NCI-H774 (cell line): ENCODE results near the gene GRIA2.
A peak's percentile ranks its signal among the peaks of the same experiment; 100 is the strongest.
"Not testable (repeated sequence)": the region's sequence is repeated elsewhere in the genome, so short reads cannot be mapped to it uniquely, and the experiment has no call there.

Source experiments
- DNase-seq: peaks from one replicate; lab custom pipeline; 2025; lab: John Stamatoyannopoulos, UW

The GRIA2 gene

GRCh38 chr4:157220371-157220881, at the start of gene GRIA2:
Gene GRIA2 (plus strand): TSS chr4:157220728. CDS start chr4:157221043, 315 bp downstream.
- DNase-seq = peak; percentile 49

DNA sequence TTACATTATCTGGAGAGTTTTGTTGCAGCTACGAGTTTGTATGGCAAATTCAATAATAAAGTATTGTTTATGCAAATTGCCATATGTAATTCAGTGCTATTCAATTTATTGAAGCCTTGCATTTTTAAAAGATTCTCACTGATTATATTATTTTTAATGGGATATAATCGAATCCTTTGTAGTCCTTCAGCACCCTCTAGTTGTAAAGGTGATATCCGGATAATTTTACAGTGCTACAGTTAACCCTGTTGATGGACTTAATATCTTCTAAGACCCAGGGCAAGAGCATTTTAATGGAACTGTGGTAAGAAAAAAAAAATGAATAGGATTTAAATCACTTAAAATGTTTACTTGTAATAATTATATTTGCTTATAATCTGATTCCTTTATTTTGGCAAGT, 48.5 kb upstream of the GRIA2 start:
- DNase-seq = no peak

DNA sequence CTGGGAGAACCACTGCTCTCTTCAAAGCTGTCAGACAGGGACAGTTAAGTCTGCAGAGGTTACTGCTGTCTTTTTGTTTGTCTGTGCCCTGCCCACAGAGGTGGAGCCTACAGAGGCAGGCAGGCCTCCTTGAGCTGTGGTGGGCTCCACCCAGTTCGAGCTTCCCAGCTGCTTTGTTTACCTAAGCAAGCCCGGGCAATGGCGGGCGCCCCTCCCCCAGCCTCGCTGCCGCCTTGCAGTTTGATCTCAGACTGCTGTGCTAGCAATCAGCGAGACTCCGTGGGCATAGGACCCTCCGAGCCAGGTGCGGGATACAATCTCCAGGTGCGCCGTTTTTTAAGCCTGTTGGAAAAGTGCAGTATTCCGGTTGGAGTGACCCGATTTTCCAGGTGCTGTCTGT, 40.3 kb upstream of the GRIA2 start:
- not testable (repeated sequence) for DNase-seq

DNA sequence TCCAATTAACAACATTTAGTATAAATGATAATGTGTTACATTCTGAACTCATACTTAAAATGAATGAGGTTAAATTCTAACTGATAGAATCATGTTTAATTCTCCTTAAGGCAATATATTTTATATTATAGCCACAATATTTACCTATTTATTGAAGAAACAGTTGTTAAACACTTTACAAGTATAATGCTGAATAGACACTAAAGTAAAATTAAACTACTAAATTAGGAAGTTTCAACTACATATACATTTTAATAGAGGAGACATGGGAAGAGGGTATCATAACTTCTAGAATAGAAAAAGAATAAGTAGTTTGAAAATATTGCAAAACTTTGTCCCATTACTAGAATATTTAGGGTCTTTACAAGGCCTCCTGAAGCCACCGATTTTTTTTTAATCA, 36.2 kb upstream of the GRIA2 start:
- no peak for DNase-seq

- no peak for DNase-seq
These were observed 35.2 kb upstream of the GRIA2 start for GRCh38 chr4:157185363-157185762.

DNA sequence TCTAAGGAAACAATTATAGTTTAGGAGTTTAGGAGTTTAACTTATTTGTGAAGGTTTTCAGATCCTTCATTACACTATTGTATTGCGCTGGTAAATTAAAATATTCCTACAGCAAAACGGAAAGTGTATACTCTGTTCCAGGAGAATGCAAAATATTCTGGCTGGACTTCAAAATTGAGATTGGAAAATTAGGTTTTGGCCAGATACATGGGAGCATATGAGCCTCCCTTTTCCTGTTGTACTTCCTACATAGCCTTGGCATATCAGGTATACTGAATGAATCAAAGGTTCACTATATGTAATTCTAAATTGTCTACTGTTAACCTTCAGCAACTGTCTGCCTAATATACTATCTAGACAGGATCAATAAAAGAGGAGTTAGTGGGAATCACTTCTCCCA, 25.2 kb upstream of the GRIA2 start:
- DNase-seq = no peak

GRCh38 chr4:157196046-157196445, 24.5 kb upstream of the GRIA2 start:
- no peak for DNase-seq

DNA sequence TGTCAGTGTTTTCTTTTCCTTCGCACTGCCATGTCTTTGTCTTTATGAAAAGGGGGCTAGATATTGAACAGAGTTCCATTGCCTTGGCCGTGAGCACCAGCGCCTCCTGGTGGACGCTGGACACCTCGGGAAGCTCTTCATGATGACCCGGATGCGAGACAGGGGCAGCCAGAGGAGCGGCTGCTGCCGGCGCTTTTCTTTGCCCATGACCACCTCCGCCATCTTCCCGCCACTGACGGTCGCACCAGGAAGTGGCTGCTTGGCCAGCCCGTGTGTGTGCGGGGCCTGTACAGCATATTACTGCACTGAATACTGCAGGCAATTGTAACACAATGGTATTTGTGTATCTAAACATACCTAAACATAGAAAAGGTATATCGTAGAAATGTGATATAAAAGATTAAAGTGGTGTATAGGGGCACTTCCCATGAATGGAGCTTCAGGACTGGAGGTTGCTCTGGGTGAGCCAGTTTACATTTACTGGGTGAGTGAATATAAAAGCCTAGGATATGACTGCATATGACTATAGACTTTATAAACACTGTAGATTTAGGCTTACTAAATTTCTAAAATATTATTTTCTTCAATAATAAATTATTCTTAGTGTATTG, 15.8 kb upstream of the GRIA2 start:
- no peak for DNase-seq

GRCh38 chr4:157217708-157218107, 2.8 kb upstream of the GRIA2 start:
- no peak for DNase-seq

- no peak for DNase-seq
These were observed 687 bp upstream of the GRIA2 start for GRCh38 chr4:157219711-157220370.

DNA sequence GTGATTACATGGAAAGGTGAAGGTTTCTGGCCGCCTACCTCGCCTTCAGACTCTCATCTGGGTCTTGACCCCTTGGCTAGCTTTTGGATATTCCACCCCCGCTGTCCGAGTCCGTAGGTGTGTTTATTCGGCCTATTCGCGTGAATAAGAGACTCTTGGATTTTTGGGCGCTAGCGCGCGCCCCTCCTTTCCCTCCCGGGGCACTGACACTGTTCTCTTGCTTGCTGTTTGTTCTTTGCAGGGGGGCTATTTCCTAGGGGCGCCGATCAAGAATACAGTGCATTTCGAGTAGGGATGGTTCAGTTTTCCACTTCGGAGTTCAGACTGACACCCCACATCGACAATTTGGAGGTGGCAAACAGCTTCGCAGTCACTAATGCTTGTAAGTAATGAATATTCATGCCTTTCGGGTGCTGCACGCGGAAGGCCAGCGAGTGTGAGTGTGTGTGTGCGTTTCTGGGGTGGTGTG, 932 bp downstream of the GRIA2 start:
- peak; percentile 27 for DNase-seq

DNA sequence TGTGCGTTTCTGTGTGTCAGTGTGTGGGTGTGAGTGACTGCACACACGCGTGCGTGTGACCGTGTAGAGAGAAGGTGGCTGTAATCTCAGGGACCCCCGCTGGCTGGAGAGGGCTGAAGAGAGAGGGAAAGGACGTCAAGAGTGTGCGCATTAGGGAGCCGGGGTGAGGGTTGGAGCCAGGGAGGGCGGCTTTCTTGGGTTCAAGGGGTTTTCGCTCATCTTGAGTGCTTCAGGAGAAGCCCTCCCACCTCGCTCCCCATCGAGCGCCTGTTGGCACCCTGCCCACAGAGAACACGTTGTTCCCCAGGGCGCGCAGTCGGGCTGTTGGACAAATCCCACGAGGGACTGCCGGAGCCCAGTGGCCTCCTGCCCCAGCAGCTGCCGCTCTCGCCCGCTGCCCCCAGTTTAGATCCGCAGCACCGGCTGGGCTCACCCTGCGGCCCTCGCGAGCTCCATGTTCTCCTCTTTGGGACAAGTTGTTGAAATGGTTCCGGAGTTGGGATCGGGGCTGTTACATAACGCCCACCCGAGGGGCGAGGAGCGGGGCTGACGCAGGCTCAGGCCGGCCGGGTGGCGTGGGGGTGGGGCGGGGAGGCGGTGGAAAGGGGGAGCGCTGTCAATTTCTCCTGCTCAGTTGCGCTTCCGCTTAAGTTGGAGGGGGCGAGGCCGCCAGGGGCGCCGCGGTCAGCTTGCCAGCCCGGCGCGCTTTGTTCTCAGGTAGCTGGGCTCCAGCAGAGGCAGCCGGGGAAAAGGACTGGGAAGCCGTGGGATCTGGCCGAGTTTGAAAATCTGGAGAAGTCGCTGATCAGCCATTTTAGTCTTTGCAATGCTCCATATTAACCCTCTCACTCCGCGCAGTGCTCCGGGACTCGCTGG, 1.6 kb downstream of the GRIA2 start:
- DNase-seq = peak; percentile 32

DNA sequence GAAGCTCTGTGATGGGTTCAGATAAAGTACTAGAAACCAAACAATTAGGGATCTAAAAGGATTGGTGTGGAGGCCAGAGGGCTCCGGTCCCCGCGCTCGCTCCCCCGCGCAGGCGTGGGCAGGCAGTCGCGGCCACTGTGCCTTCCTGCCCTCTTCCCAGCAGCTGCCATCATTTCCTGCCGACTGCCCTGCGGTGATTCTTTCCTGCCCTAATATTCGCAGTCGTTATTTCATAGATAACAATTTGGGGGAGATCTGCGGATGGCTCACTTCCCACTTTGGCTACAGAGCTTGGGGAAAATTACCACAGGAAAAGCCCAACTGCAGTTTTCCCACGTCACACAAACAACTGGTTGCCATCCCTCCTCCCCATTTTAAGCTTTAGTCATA, 2.2 kb downstream of the GRIA2 start:
- no peak for DNase-seq

DNA sequence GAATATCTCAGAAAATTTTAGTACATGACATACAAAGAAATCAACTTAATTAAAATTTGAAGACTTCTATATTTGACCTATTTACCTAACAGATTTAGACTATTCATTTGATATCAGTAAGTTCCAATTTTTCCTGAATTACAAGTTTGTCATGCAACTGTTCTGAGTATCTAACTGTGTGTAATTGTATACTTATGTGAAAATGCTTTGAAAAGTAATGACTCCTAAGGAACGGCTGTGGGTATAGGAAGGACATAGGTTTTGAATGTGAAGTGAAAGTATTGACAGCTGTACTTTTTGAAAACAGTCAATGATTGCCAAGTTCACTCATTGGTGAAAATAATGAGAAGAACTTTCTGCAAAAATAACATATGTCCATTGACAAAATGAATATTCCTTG, 2.9 kb downstream of the GRIA2 start:
- DNase-seq = no peak

DNA sequence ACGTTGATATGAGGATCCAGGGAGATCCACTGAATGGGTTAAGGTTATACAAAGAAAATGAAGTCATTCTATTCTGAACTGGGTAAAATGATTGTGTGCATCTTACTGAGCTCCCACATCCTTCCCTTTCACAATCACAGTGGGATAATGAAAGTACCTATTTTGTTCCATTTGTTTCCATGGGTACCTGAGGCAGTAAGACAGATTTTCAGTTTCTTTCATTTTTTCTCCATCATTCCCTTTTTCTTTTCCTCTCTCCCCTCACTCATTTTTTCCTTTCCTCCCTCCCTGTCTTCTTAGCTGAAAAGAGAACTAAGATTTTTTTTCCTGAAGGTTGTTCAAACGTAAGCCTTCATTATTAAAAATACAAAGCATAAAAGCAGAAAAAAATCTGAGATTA, 4.6 kb downstream of the GRIA2 start:
- no peak for DNase-seq

GRCh38 chr4:157226035-157226434, 5.5 kb downstream of the GRIA2 start:
- no peak for DNase-seq

DNA sequence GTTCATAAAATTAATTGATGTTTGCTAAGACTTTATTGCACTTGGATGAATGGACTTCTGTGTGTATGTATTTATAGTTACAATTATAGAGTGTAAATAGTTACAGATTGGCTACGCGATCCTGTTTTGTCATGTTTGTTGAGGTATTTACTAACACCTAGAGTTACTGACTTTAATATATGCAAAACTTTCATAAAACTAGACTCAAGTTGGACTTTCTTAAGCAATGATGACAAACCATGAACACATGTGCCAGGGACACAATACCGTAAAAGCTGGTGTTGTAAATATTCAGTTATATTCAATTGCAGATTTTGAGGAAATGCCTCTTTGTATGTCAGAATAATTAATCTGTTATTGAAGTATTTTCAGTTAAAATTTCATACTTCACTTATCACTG, 6.1 kb downstream of the GRIA2 start:
- DNase-seq = no peak

DNA sequence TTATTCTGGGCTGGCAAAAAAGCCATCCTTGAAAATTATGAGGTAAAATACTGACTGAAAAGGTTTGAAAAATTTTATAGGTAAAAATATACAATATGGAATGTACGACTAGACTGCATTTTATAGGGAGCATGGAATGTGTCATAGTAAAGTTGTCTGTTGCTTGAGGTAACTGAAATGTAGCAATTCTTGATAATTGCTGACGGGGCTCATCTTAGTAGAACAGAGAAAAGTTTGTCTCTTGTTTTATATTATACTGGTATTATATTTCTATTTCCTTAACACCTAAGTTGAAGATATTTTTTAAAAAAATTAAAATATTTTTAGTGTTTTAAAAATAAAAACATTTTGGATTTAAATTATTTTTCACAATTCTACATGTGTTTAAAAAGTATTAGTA, 11.0 kb downstream of the GRIA2 start:
- DNase-seq = no peak

- no peak for DNase-seq
These were observed 22.3 kb downstream of the GRIA2 start for GRCh38 chr4:157242871-157243270.

- DNase-seq = no peak
These were observed 23.8 kb downstream of the GRIA2 start for GRCh38 chr4:157244348-157244747.

GRCh38 chr4:157245351-157245750, 24.8 kb downstream of the GRIA2 start:
- no peak for DNase-seq

GRCh38 chr4:157246964-157247363, 26.4 kb downstream of the GRIA2 start:
- no peak for DNase-seq

GRCh38 chr4:157258165-157258564, 37.6 kb downstream of the GRIA2 start:
- DNase-seq = not testable (repeated sequence)
